WTC11 (cell line): Measurements from ENCODE around the gene NR3C2.

ENCODE experiments used
- FOXP1 ChIP-seq: sonication (generic); formaldehyde crosslinking; IDR thresholded peaks from 2 replicates; pipeline ENCODE4 v1.8.0; 2022; ENCODE audit warnings: missing genetic modification reagents, mild to moderate bottlenecking, moderate library complexity, borderline replicate concordance
- NR2C2 ChIP-seq: sonication (generic); formaldehyde crosslinking; IDR thresholded peaks from 2 replicates; pipeline ENCODE4 v1.8.0; 2022; ENCODE audit warnings: mild to moderate bottlenecking, missing genetic modification reagents
- SOX15 ChIP-seq: fragments of 250-450 bp; sonication (Bioruptor Pico); IDR thresholded peaks from 2 replicates; pipeline ENCODE4 v1.9.0; 2021; ENCODE audit warnings: mild to moderate bottlenecking
- SP1 ChIP-seq: sonication (generic); formaldehyde crosslinking; conservative IDR thresholded peaks from 2 replicates; pipeline ENCODE4 v1.8.1; 2022; ENCODE audit warnings: missing genetic modification reagents
- TEAD4 ChIP-seq: sonication (generic); formaldehyde crosslinking; IDR thresholded peaks from 2 replicates; pipeline ENCODE4 v1.8.0; 2022; ENCODE audit warnings: mild to moderate bottlenecking, missing genetic modification reagents
- TP53 ChIP-seq: sonication (generic); formaldehyde crosslinking; IDR thresholded peaks from 2 replicates; pipeline ENCODE4 v1.8.1; 2023; ENCODE audit warnings: mild to moderate bottlenecking, missing genetic modification reagents
- ZNF317 ChIP-seq: sonication (generic); formaldehyde crosslinking; IDR thresholded peaks from 2 replicates; pipeline ENCODE4 v1.8.1; 2023; ENCODE audit warnings: low read depth, mild to moderate bottlenecking, moderate library complexity, missing genetic modification reagents, borderline replicate concordance
- TF ChIP-seq, protein P1 (sequence below): fragments of 200-600 bp; IDR thresholded peaks from 2 replicates; pipeline ENCODE4 v1.8.0; 2022; ENCODE audit warnings: antibody characterized with exemption
- TF ChIP-seq, protein P2 (sequence below): sonication (generic); formaldehyde crosslinking; IDR thresholded peaks from 2 replicates; pipeline ENCODE4 v1.8.0; 2022; ENCODE audit warnings: mild to moderate bottlenecking, missing genetic modification reagents
- TF ChIP-seq, protein P3 (sequence below): sonication (generic); formaldehyde crosslinking; IDR thresholded peaks from 2 replicates; pipeline ENCODE4 v1.8.1; 2023; ENCODE audit warnings: mild to moderate bottlenecking, missing genetic modification reagents, moderate library complexity
- TF ChIP-seq, protein P4 (sequence below): sonication (generic); formaldehyde crosslinking; conservative IDR thresholded peaks from 2 replicates; pipeline ENCODE4 v1.8.1; 2023; ENCODE audit warnings: mild to moderate bottlenecking, low read depth, missing genetic modification reagents, moderate library complexity
- TF ChIP-seq, protein P5 (sequence below): sonication (generic); formaldehyde crosslinking; conservative IDR thresholded peaks from 2 replicates; pipeline ENCODE4 v1.8.1; 2022; ENCODE audit warnings: mild to moderate bottlenecking, missing genetic modification reagents
- TF ChIP-seq, protein P6 (sequence below): sonication (generic); formaldehyde crosslinking; IDR thresholded peaks from 2 replicates; pipeline ENCODE4 v1.8.1; 2022; ENCODE audit warnings: low read depth, mild to moderate bottlenecking, moderate library complexity, missing genetic modification reagents, borderline replicate concordance

DNA sequence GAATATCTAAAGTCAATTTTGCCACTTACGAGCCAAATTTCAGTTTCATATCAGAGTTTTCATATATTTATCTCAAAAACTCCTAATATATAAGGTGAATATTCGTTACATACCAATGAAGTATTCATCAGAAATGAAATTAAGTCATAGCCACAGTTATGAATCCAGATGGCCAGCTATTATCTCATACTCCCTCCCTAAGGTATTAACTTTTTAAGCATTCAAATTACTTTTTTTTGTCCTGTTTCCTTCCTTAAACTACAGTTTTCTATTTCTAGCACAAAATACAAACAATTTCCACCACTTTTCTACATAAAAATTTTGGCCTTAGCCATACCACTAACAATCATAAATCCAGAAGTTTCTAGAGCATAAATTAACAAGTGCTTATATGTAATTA, 13.0 kb downstream of the NR3C2 start:
- no peak for TF ChIP-seq SP1
- TF ChIP-seq, protein P1, sequence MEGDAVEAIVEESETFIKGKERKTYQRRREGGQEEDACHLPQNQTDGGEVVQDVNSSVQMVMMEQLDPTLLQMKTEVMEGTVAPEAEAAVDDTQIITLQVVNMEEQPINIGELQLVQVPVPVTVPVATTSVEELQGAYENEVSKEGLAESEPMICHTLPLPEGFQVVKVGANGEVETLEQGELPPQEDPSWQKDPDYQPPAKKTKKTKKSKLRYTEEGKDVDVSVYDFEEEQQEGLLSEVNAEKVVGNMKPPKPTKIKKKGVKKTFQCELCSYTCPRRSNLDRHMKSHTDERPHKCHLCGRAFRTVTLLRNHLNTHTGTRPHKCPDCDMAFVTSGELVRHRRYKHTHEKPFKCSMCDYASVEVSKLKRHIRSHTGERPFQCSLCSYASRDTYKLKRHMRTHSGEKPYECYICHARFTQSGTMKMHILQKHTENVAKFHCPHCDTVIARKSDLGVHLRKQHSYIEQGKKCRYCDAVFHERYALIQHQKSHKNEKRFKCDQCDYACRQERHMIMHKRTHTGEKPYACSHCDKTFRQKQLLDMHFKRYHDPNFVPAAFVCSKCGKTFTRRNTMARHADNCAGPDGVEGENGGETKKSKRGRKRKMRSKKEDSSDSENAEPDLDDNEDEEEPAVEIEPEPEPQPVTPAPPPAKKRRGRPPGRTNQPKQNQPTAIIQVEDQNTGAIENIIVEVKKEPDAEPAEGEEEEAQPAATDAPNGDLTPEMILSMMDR, result no peak
- TF ChIP-seq, protein P2, sequence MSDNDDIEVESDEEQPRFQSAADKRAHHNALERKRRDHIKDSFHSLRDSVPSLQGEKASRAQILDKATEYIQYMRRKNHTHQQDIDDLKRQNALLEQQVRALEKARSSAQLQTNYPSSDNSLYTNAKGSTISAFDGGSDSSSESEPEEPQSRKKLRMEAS (CRISPR knock-in tag), result no peak
- TF ChIP-seq ZNF317, result no peak
- TF ChIP-seq, protein P3, sequence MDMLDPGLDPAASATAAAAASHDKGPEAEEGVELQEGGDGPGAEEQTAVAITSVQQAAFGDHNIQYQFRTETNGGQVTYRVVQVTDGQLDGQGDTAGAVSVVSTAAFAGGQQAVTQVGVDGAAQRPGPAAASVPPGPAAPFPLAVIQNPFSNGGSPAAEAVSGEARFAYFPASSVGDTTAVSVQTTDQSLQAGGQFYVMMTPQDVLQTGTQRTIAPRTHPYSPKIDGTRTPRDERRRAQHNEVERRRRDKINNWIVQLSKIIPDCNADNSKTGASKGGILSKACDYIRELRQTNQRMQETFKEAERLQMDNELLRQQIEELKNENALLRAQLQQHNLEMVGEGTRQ (CRISPR knock-in tag), result no peak
- TF ChIP-seq, protein P4, sequence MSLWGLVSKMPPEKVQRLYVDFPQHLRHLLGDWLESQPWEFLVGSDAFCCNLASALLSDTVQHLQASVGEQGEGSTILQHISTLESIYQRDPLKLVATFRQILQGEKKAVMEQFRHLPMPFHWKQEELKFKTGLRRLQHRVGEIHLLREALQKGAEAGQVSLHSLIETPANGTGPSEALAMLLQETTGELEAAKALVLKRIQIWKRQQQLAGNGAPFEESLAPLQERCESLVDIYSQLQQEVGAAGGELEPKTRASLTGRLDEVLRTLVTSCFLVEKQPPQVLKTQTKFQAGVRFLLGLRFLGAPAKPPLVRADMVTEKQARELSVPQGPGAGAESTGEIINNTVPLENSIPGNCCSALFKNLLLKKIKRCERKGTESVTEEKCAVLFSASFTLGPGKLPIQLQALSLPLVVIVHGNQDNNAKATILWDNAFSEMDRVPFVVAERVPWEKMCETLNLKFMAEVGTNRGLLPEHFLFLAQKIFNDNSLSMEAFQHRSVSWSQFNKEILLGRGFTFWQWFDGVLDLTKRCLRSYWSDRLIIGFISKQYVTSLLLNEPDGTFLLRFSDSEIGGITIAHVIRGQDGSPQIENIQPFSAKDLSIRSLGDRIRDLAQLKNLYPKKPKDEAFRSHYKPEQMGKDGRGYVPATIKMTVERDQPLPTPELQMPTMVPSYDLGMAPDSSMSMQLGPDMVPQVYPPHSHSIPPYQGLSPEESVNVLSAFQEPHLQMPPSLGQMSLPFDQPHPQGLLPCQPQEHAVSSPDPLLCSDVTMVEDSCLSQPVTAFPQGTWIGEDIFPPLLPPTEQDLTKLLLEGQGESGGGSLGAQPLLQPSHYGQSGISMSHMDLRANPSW (CRISPR knock-in tag), result no peak
- TF ChIP-seq SOX15, result no peak
- no peak for TF ChIP-seq TEAD4 (CRISPR knock-in tag)
- TF ChIP-seq FOXP1 (CRISPR knock-in tag), result no peak
- no peak for TF ChIP-seq NR2C2 (CRISPR knock-in tag)
- TF ChIP-seq, protein P5, sequence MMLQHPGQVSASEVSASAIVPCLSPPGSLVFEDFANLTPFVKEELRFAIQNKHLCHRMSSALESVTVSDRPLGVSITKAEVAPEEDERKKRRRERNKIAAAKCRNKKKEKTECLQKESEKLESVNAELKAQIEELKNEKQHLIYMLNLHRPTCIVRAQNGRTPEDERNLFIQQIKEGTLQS (CRISPR knock-in tag), result no peak
- no peak for TF ChIP-seq TP53 (CRISPR knock-in tag)
- TF ChIP-seq, protein P6, sequence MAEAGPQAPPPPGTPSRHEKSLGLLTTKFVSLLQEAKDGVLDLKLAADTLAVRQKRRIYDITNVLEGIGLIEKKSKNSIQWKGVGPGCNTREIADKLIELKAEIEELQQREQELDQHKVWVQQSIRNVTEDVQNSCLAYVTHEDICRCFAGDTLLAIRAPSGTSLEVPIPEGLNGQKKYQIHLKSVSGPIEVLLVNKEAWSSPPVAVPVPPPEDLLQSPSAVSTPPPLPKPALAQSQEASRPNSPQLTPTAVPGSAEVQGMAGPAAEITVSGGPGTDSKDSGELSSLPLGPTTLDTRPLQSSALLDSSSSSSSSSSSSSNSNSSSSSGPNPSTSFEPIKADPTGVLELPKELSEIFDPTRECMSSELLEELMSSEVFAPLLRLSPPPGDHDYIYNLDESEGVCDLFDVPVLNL (CRISPR knock-in tag), result no peak
